Measurements from ENCODE around the gene SLC35F3.

DNA sequence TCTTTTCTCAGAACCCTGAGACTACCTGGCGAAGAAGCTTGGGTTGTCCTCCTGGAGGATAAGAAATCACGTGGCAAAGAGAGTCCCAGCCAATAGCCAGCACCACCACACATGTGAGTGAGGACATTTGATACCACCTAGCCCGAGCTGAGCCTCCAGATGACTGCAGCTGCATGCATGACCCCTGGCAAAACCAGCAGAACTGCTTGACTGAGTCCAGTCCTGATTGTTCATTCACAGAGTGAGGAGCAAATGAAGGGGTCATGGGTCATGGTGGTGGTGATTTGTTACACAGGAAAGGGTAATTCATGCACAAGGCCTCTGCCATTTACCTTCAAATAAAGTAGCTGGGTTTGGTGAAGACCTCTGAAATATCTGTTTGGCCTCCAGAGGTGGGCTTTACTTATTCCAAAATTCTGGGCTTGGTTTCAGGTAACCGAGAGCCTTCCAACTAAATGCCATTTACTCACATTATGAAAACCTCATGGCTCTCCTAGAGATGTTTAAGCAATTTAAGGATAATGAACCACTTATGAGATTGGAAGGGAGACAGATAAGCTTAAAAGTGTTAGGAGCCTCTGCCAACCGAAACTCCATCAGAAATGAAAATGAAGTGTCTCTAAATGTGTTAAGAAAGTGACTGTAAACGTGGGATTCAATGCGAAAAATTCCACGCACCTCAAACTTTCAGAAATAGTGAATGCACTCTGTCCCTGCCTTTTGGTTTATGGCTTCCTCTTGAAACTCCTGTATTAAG, 163.3 kb downstream of the SLC35F3 start:
- TF ChIP-seq, protein P1, sequence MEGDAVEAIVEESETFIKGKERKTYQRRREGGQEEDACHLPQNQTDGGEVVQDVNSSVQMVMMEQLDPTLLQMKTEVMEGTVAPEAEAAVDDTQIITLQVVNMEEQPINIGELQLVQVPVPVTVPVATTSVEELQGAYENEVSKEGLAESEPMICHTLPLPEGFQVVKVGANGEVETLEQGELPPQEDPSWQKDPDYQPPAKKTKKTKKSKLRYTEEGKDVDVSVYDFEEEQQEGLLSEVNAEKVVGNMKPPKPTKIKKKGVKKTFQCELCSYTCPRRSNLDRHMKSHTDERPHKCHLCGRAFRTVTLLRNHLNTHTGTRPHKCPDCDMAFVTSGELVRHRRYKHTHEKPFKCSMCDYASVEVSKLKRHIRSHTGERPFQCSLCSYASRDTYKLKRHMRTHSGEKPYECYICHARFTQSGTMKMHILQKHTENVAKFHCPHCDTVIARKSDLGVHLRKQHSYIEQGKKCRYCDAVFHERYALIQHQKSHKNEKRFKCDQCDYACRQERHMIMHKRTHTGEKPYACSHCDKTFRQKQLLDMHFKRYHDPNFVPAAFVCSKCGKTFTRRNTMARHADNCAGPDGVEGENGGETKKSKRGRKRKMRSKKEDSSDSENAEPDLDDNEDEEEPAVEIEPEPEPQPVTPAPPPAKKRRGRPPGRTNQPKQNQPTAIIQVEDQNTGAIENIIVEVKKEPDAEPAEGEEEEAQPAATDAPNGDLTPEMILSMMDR (IDR thresholded peaks at IDR 0.05): no peak
- TF ChIP-seq EP300 (IDR thresholded peaks at IDR 0.05): no peak
- no peak for TF ChIP-seq POLR2AphosphoS5 (IDR thresholded peaks at IDR 0.05)
